ENCODE data around the gene MPZL2.

The MPZL2 gene

DNA sequence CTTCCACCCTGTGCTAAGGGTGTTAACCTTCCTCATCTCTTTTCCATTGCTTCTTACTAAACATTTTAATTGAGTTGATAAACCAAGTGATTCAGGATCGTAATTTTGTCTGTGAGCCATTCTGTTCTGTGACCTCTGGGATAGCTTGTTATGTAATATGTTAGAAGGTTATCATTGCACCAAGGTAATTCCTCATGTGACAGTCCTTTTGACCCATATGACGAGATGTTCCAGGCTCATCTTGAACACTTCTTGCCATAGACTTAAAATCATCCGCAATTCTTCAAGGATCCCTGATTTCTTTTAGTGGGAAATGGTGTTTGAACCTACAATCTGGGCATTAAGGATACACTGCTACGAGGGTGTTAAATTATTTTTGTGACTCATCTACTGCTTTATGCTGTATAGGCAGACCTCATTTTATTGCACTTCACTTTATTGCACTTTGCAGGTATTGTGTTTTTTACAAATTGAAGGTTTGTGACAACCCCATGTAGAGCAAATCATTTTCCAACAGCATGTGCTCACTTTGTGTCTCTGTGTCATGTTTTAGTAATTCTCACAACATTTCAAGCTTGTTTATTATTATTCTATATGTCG, 19.0 kb upstream of the MPZL2 start:
- DNase-seq (ENCODE audit: low read depth in 2 of 2): no peak

DNA sequence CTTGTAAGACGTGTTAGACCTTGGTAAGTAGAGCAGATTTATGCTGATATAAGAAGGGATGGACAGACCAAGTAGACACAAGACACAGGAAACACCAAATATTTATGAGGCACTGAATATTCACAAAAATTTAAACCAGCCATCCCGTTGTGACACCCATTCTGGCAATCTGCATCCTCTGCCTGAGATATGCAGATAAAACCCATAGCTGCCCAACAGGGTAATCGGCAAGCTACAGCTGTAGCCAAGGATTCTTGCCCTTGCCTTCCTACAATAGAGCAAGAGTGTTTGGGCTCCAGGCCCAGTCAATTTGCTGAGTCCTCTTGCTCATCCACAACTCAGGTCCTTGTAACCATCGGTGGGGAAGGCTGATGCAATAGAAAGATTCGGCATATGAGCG, 18.5 kb upstream of the MPZL2 start:
- no peak for DNase-seq (ENCODE audit: low read depth in 2 of 2)

DNA sequence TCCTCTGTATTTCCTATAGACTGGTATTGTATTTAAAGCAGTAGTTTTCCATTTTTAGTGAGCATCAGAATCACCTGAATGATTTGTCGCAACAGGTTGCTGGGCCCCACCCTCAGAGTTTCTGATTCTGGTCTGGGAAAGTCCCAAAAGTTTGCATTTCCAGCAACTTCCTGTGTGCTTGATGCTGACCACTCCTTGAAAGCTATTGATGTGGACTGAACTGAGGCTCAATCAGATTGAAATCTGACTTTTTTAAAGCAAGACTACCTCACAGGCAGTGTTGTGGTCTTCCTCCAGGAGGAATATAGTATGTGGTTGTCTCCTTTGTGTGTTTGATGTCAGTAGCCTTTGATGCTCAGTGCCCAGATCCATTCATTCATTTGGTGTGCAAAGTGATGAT, 17.2 kb upstream of the MPZL2 start:
- no peak for DNase-seq (ENCODE audit: low read depth in 2 of 2)

DNA sequence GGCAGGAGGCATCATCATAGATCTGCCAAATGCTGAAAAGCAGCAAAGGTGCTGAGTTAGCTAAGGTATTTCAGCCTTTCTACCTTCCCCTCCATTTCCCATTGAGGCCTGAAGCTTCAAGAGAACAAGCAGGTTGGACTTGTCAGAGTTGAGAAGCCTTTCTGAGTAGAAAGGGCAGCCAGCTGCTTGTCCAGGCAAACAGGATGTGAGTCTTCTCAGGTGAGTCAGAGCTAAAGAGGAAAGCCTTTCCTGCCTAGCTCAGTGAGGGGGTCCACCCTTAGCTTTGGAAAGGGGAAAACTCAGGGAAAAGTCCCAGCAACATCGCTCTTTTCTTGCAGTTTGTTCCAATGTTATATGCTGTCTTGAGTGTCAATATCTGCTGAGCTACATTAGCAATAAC, 13.2 kb upstream of the MPZL2 start:
- DNase-seq (ENCODE audit: low read depth in 2 of 2): no peak

DNA sequence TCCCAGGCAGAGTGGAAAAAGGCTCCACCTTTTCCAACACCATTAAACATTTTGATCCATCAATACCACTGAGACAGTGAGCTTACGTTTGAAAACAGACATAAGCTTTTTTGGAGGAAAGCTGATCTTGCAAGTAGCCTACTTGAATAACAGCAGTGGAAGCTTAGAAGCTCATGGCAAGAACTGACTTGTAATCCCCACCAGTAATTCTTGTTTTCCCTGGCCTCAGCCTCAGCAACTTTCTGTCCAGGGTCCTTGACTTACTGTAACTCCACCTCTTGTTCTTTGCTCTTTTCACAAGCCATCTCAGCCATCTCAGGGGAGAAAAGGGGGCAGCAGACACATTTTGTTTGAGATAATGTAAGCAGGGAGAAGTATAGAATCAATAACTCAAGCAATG, 12.3 kb upstream of the MPZL2 start:
- DNase-seq (ENCODE audit: low read depth in 2 of 2): no peak

DNA sequence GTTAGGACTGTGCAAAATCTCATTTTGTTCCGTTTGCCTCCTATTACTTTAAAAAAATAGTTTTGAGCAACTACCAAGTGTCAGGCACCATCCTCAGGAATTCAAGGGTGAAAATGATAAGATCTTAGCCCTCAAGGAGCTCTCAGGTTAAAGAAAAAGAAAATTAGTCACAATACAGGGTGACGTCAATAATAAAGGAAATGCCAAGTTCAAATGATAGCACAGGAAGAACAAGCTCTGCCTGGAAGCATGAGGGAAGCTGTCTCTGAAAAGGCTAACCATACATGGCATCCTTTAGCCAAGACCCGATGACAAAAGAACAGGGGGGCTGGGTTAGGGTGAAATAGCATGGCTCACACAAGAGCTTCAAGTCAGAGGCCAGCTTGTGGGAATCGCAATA, 11.1 kb upstream of the MPZL2 start:
- DNase-seq (ENCODE audit: low read depth in 2 of 2): no peak

DNA sequence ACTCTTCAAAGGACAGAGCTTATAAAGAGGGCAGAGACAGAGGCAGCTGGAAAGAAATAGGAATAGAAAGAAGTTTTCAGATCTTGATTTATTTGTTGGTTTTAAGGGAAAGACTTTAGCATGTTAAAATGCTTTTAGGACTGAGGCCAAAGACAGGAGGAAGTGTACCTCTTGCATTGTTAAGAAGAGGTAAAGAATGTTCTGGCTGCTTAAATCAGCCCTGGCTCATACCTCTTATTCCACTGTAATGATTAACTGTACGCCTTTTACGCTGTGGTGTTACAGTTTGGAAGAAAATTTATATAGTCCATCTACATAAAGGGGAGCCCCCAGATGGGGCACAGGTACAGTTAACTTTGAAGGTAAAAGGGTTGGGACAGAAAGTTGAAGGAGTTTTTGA, 10.1 kb upstream of the MPZL2 start:
- DNase-seq (ENCODE audit: low read depth in 2 of 2): no peak

DNA sequence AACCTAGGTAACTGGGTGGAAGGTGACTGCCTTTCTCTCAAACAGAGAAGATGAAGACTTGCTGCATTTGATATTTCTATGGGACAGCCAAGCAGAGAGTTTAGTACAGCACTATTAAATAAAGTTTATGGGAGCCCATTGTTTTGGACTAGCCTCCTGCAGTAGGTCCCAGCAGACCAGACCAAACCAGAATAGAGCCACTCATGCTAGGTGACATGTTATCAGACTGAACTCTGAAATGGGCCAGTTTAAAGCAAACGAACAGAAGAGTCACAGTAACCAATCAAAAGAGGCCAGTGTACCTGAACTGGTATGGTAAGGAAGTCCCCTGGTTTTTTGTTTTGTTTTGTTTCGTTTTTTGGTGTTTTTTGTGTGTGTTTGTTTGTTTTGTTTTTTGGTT, 7.9 kb upstream of the MPZL2 start:
- DNase-seq (ENCODE audit: low read depth in 2 of 2): no peak

DNA sequence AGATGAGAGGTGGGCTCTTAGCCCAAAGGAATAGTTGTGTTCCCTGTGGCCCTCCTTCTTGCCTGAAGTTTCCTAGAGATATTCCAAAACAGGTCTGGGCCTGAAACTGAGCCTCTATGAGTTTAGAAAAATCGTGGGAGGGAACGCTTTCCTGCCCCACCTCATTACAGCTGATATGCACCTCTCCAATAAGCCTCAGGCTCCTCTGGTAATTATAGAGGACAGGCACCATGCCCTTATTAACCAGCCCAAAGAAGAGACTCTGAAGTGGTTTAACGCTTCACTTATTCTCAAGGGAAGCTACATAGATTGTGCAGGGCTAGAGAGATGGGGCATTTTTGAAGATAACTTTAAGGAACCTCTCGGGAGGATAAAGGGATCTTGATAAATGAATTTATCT, 3.4 kb upstream of the MPZL2 start:
- DNase-seq (ENCODE audit: low read depth in 2 of 2): no peak

DNA sequence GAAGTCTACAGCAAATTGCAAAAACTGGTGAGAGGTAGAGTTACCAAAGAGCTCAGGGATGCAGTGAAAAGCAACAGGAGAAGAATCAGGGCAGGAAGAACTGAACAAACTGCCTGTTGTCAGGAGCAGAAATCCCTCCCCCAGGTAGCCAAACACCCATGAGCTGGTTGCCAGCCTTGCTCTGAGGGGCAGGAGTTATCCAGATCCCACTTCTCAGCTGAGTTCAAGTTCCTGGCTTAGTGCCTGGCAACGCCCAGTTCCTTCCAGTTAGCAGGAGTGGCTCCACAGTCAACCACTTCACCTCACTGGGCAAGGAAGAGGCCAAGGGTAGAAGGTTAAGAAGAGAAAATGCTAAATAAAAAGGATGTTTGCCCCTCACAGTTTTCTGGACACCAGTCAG, 1.9 kb upstream of the MPZL2 start:
- DNase-seq (ENCODE audit: low read depth in 2 of 2): no peak

DNA sequence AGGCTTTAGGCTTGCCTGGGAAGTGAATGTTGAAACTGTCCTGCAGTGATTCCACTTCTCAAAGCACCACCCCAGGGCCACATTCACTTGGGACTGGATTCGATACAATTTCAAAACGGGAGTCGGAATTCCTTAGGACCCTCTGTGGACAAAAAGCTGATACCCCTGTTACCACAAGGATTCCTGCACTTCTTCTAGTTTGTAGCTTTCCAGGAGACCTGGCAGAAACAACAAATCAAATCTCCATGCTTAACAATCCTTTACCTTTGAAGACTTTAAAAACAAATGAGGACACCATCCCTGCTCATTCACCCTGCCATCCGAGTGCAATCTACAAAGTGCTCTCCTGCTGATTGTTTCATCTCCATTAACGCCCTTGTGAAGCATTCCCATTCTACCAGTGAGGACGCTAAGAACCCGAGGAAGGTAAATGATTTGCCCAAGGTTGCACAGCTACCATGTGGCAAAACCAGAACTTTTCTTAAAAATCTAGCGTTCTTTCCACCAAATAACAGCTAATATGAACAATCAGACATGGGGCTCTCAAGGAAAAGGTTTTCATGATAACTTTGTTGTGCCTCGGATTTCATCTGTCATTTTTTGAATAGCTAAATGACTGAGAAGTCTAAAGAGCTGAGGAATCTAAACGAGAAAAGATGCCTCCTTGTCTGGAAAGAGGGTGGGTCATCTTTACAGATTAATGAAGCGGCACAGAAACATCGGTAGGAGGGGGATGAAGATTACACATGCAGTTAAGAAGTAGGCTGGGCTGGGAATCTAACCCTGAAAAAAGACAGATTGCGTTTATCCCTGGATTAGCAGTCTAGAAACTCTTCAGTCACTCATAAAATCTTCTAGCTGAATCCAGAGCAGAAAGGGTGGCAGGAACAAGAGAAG, 720 bp upstream of the MPZL2 start:
- no peak for DNase-seq (ENCODE audit: low read depth in 2 of 2)

DNA sequence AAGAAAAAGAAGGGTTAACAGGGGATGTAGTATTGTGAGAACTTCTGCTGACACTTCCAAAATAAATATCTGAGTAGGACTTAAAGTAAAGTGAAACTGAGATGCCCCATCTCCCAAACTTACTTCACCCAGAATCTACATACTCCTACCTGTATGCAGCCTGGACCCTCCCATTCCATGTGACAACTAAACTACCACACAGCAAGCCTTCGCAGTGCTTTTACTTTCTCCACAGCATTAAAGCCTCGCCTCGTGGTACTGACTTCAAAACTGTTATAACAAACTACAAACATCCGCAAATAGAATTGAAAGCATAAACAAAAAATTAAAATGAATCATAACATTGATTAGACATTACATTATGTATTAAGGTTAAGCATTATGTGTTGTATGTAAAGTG, 985 bp downstream of the MPZL2 start:
- DNase-seq (ENCODE audit: low read depth in 2 of 2): no peak

DNA sequence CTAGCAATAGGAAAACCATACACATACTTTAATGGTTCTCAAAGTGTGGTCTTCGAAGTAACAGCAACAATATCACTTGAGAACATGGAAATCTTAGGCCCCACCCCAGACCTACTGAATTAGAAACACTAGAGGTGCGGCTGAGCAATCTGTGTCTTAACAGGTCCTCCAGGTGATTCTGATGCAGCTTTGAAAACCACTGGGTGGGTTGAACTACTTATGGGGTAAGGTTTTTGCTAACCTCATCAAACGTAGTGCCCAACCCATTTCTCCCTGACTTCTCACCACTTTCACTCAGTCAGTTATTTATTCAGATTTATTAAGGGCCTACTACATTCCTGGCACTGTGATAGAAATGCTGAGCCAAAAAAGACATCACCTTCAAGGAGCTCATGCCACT, 3.7 kb downstream of the MPZL2 start:
- no peak for DNase-seq (ENCODE audit: low read depth in 2 of 2)

DNA sequence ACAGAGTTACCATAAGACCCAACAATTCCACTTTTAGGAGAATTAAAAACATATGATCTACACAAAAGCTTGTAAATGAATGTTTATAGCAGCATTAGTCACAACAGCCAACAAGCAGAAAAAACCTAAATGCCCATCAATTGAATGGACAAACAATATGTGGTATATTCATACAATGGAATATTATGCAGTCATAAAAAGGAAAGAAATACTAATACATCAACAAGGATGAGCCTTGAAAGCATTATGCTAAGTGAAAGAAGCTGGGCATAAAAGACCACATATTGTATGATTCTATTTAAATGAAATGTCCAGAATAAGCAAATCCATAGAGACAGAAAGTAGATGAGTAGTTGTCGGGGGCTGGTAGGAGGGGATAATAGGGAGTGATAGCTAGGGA, 5.0 kb downstream of the MPZL2 start:
- DNase-seq (ENCODE audit: low read depth in 2 of 2): no peak

DNA sequence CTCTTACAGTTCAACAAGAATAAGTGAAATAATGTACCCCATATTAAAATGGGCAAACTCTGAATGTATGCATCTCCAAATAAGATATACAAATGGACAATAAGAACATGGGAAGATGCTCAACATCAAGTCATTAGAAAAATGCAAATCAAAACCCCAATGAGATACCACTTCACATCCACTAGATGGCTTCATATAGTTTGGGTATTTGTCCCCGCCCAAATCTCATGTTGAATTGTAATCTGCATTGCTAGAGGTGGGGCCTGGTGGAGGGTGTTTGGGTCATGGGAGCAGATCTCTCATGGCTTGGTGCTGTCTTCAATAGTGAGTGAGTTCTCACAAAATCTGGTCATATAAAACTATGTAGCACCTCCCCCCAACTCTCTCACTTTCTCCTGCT, 5.7 kb downstream of the MPZL2 start:
- DNase-seq (ENCODE audit: low read depth in 2 of 2): no peak

DNA sequence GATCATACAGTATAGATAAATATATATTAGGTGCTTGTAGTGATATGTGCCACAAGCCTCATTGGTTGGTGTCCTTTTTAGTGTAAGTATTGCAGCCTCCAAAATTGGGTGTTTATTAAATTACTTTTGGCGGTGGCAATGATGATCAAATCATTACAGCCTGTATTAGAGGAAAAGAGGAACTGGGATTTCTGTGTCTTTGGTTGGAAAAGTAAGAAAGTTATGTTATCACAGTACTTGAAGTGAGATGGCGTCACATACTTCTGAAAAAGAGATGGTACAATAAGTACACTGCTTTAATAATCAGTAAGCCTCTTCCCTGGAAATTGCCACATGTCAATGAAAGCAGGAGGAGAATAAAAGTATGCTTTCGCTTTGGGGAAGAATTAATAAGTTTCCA, 11.4 kb downstream of the MPZL2 start:
- DNase-seq (ENCODE audit: low read depth in 2 of 2): no peak

DNA sequence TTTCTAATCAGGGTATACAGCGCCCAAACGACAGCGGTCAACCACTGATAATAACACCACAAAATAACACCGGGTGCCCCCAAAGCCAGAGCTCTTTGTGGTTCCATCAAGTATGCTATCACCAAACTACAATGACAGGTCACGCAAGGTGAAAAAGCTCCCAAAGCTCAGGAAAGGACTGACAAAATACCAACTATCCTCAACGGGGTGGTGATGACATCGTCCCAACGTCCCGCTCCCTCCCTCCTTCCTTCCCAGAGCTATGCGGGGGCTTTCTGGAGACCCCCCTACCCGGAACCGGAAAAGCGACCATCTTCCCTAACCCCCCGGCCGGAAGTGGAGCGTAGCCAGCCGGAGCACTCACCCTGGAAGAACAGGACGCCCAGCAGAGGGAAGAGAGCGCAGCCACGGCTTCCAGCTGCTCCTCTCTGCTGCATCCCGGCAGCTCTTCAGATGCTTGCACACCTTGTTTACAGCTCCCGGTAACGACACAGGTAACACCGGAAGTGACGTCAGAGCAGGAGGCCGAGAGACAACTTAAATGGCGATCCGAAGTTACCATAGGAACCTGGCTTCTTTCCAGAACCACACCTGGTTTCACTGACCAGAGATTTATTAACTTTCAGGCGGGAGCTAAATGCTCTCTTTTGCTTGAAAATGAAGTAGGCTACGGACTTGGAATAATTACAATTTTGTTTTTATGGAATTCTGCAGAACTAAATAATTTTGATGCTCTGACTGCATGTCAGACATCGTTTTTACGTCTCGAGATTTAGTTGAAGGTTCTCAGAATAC, 12.0 kb downstream of the MPZL2 start, which contains the start of gene MPZL3:
Gene MPZL3 (minus strand): TSS at position 508 of the 795 bp plus-strand sequence. CDS start 71 bp downstream, at position 437.
- peak; percentile 53 to 70 for DNase-seq (ENCODE audit: low read depth in 2 of 2)

DNA sequence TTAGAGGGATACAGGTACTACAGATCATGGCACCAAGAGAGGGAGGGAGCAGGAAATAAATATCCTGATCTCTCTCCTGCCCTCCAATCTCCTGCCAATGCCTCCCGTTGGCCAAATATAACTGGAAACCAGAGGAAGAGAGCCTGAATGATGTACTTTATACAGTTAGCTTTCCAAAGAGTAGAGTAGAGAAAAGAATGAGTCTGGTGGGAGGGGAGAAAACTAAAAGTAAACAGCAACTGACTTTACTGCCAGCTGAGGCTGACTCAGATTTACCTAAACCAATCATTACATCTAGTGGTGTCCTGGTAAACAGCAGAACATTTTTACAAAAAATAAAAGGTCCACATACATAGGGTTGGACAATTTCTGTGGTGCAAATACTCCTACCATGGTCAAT, 17.1 kb downstream of the MPZL2 start:
- no peak for DNase-seq (ENCODE audit: low read depth in 2 of 2)

DNA sequence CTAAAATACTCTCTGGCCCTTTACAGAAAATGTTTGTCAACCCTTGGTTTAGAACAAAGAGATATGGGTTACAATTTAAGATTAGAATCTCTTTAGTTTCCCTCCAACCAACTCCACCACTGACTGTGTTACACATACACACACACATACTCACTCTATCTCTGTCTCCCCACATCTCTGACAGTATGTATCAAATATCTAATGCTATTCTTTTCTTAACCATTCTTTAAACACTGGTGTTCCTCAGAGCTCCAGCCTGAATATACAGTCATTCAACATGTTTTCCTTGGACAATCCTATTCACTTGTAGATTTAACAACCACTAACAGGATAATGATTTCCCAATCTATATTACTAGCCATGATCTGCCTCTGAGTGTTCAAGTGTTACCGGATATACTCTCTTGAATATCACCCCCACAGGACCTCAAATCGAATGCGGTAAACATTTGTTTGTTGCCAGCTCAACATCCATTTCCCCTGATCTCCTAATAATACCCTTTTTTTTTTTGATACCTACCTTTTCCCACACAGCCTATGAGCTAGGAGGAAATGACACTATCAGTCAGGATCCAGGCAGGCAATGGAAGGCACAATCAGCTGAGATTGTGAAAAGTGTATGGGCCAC, 18.0 kb downstream of the MPZL2 start:
- DNase-seq (ENCODE audit: low read depth in 2 of 2): no peak

DNA sequence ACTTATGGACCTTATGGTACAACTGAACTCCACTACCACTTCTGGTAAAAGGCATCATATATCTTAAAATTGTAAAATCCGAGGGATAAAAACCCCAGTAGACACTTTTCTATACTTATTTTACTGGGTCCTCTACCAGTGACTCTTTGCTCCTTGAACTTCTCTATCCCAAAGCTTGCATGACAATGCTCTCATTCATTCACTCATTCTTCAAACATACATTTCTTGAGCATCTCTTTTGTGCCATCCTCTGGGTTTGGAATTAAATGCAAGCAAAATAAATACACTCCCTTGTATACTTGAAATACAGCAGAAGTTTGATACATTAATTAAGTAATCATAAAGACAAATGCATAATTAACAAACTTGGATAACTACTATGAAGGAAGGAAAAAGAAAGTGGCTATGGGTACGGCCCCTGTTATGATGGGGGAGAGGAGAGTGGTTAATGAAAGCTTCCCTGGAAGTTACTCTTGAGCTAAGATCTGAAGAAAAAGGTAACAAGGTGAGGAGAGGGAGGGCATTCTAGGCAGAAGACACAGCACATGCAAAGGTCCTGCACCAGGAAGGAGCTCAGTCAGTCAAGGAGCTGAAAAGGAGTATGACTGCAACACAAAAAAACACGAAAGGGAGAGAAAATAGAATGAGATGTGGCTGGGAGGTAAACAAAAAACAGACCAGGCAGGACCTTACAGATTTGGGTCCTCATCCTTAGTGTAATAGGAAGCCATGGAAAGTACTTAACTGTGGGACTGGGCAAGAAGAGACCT, 19.9 kb downstream of the MPZL2 start:
- no peak for DNase-seq (ENCODE audit: low read depth in 2 of 2)

DNA sequence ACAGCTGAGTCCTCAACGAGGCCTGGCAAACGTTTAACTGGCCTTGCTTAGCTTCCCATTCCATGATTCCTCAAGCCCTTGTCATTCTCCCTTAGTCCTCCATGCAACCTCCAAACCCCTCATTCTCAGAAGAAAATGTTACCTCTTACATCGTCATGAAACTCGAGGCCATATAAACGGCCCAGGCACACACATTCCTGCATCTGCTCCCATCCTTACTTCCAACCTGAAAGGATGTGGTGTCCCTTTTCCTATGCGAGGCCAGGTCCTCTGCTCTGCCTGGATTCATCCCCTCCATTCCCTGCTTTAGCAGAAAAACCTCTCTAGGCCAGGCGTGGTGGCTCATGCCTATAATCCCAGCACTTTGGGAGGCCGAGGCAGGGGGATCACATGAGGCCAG, 20.9 kb downstream of the MPZL2 start:
- DNase-seq (ENCODE audit: low read depth in 2 of 2): no peak

DNA sequence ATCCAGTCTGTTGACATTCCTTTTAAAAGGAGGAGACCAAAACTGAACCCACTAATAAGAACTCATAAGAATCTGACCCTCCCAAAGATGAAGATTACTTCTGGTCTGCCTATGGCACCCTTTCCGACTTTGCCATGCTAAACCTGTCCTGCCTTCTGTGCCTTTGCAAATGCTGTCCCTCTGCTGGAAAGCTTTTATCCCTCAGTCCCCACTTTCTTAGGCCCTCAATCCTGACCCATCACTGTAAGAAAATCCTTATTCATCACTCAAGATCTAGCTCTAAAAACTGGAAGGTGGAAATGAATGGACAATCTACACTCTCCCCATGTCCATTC, 22.4 kb downstream of the MPZL2 start:
- no peak for DNase-seq (ENCODE audit: low read depth in 2 of 2)
